ENCODE measurements around the gene ZNF687.

GRCh38 chr1:151325646-151326429, 43.7 kb downstream of the ZNF687 start:
- TF ChIP-seq POLR2A (IDR thresholded peaks at IDR 0.05; ENCODE audit: low read depth, low read length) (no peak), TAF1 (IDR thresholded peaks at IDR 0.05; ENCODE audit: borderline replicate concordance, low read depth, low read length) (no peak), POLR2AphosphoS5 (IDR thresholded peaks at IDR 0.05; ENCODE audit: low read depth, low read length) (no peak; the same call in 1 of the 2 replicates)
